ENCODE measurements around the gene PTGDS.

DNA sequence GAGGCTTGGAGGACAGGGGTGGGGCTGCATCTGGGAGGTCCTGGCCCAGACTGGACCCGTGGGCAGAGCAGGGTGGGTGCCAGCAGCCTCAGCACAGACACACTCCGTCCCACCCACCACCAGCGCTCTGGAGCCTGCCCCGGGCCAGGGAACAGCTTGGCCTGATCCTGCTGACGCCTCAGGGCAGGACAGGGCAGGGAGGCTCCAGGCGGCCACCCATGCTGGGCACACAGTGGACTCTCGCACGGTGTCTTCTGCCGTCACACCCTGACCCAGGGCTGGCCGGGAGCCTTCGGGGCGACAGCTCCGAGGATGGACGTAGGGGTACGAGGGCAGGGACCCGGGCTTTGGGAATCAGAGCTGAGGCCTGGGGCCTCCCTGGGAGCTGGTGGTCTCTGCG is 8.2 kb upstream of the PTGDS start:
- TF ChIP-seq, protein P1, sequence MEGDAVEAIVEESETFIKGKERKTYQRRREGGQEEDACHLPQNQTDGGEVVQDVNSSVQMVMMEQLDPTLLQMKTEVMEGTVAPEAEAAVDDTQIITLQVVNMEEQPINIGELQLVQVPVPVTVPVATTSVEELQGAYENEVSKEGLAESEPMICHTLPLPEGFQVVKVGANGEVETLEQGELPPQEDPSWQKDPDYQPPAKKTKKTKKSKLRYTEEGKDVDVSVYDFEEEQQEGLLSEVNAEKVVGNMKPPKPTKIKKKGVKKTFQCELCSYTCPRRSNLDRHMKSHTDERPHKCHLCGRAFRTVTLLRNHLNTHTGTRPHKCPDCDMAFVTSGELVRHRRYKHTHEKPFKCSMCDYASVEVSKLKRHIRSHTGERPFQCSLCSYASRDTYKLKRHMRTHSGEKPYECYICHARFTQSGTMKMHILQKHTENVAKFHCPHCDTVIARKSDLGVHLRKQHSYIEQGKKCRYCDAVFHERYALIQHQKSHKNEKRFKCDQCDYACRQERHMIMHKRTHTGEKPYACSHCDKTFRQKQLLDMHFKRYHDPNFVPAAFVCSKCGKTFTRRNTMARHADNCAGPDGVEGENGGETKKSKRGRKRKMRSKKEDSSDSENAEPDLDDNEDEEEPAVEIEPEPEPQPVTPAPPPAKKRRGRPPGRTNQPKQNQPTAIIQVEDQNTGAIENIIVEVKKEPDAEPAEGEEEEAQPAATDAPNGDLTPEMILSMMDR (IDR thresholded peaks at IDR 0.05), result no peak
- TF ChIP-seq POLR2AphosphoS5 (IDR thresholded peaks at IDR 0.05), result no peak

Data from transverse colon (tissue), 4 donors.